GM18498 (cell line): ENCODE data around the gene PCYOX1L.

Experiments
- ATAC-seq: cut with Tn5 transposase; IDR thresholded peaks from one replicate; pipeline ENCODE4 v1.9.1; 2021; ENCODE audit warnings: mild to moderate bottlenecking, moderate library complexity; ENCODE audit not compliant: unreplicated experiment

Gene PCYOX1L

GRCh38 chr5:149357370-149358293 is at the start of gene PCYOX1L:
Gene PCYOX1L (plus strand): TSS chr5:149358046. CDS start chr5:149358069, 23 bp downstream.
- peak; percentile 99 for ATAC-seq

GRCh38 chr5:149309354-149309753 is 48.5 kb upstream of the PCYOX1L start:
- ATAC-seq: no peak

- no peak for ATAC-seq
Measured at GRCh38 chr5:149310488-149310887, 47.4 kb upstream of the PCYOX1L start.

GRCh38 chr5:149310947-149311658 is 46.7 kb upstream of the PCYOX1L start:
- no peak for ATAC-seq

GRCh38 chr5:149313151-149313841 is 44.5 kb upstream of the PCYOX1L start:
- ATAC-seq: no peak

GRCh38 chr5:149314571-149315111 is 43.2 kb upstream of the PCYOX1L start:
- no peak for ATAC-seq

GRCh38 chr5:149315753-149316152 is 42.1 kb upstream of the PCYOX1L start:
- no peak for ATAC-seq

GRCh38 chr5:149317281-149318048 is 40.4 kb upstream of the PCYOX1L start:
- ATAC-seq: peak; percentile 73

GRCh38 chr5:149319174-149319573 is 38.7 kb upstream of the PCYOX1L start:
- ATAC-seq: no peak

GRCh38 chr5:149320791-149321330 is 37.0 kb upstream of the PCYOX1L start:
- ATAC-seq: no peak

- ATAC-seq: no peak
Measured at GRCh38 chr5:149322518-149322917, 35.3 kb upstream of the PCYOX1L start.

- no peak for ATAC-seq
Measured at GRCh38 chr5:149323210-149323609, 34.6 kb upstream of the PCYOX1L start.

- ATAC-seq: no peak
Measured at GRCh38 chr5:149323621-149324205, 34.1 kb upstream of the PCYOX1L start.

- no peak for ATAC-seq
Measured at GRCh38 chr5:149324641-149325040, 33.2 kb upstream of the PCYOX1L start.

GRCh38 chr5:149325166-149325735 is 32.6 kb upstream of the PCYOX1L start:
- ATAC-seq: no peak

- ATAC-seq: no peak
Measured at GRCh38 chr5:149325894-149326293, 32.0 kb upstream of the PCYOX1L start.

GRCh38 chr5:149326611-149327010 is 31.2 kb upstream of the PCYOX1L start:
- ATAC-seq: no peak

GRCh38 chr5:149328177-149328576 is 29.7 kb upstream of the PCYOX1L start:
- no peak for ATAC-seq

GRCh38 chr5:149333711-149334443 is 24.0 kb upstream of the PCYOX1L start:
- ATAC-seq: no peak
